ENCODE results near the gene NPAS2.

The NPAS2 gene

DNA sequence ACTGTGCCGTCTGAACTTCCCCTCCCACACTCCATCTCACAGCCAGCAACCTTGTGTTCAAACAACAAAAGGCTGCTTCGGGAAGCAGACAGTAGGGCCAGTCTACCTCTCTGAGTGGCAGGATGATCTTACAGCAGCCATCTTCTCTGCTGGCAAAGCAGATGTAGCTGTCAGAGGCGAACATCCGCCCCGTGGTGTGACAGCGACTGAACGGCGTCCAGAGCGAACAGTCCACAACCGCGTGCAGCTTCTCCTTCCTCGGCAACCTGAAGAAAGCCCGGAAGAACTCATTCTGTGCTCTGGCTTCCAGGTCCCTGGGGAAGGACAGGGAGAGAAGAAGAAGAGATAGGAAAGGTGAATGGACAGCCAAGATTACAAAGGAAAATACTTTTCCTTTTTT, 220.1 kb downstream of the NPAS2 start:
- no peak overlapping the region for H3K4me3 ChIP-seq
- H3K9ac ChIP-seq: 0 out of 22 replicates have a peak overlapping the region, but pooled peaks of 1 of the 11 experiments have one; percentile 31
- no peak for TF ChIP-seq Cebpa-rat (IDR thresholded peaks at IDR 0.05)
- H3K27ac ChIP-seq: peak overlapping the region in 8 of 11 experiments; percentile 3 to 78 (median 58); a peak in 13 of 22 replicates
- peaks cover 7 to 94% (median 55%) of the 10 kb centered on the region in 10 experiments; a peak in 19 of 20 replicates for H3K4me1 ChIP-seq
- H4K20me1 ChIP-seq: no peaks in the 10 kb centered on the region; a peak in 1 of 22 replicates
- peak overlapping the region in 7 of 11 experiments; percentile 54 to 85 (median 74); a peak in 12 of 22 replicates for H3K4me2 ChIP-seq
- no peaks in the 10 kb centered on the region for H3K27me3 ChIP-seq
- H3K9me3 ChIP-seq (replicated peaks in 1 of 11): peaks cover 0 to 8% (median 0%) of the 10 kb centered on the region in 11 experiments; a peak in 2 of 22 replicates
- H3K36me3 ChIP-seq: peaks cover 0 to 61% (median 0%) of the 10 kb centered on the region in 11 experiments; a peak in 7 of 22 replicates

DNA sequence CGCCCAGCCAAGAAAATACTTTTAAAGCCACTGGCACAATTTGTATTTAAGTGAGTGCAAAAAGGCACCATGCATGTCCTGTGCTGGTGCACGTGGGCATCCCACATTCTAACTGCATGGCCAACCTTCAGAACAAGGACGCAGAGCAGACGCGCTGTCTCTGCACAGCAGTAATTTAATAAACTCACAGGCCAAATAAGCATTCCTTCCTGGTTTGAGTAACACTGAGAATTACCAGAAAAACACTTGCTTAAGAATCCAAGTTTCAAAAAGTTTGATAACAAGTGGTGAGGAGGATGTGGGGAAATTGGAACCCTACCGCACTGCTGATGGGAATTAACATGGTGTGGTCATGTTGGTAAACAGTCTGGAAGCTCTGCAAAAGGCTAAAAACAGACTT, 220.8 kb downstream of the NPAS2 start:
- peaks cover 0 to 61% (median 0%) of the 10 kb centered on the region in 11 experiments; a peak in 7 of 22 replicates for H3K36me3 ChIP-seq
- H3K9ac ChIP-seq: peak overlapping the region in 5 of 11 experiments; percentile 8 to 31 (median 21); a peak in 4 of 22 replicates
- H3K4me2 ChIP-seq: peak overlapping the region in 8 of 11 experiments; percentile 19 to 85 (median 72); a peak in 14 of 22 replicates
- no peaks in the 10 kb centered on the region for H3K27me3 ChIP-seq
- no peak for TF ChIP-seq Cebpa-rat (IDR thresholded peaks at IDR 0.05)
- H4K20me1 ChIP-seq: no peaks in the 10 kb centered on the region
- H3K4me3 ChIP-seq: 0 out of 20 replicates have a peak overlapping the region, but pooled peaks of 1 of the 10 experiments have one; percentile 3
- H3K9me3 ChIP-seq (replicated peaks in 1 of 11): peaks cover 0 to 8% (median 0%) of the 10 kb centered on the region in 11 experiments; a peak in 2 of 22 replicates
- peak overlapping the region in 10 of 11 experiments; percentile 3 to 78 (median 56); a peak in 17 of 22 replicates for H3K27ac ChIP-seq
- H3K4me1 ChIP-seq: peaks cover 7 to 91% (median 55%) of the 10 kb centered on the region in 10 experiments; a peak in 19 of 20 replicates

GRCh38 chr2:101041413-101041812, 221.5 kb downstream of the NPAS2 start:
- H3K27ac ChIP-seq: peak overlapping the region in 9 of 11 experiments; percentile 24 to 78 (median 57); a peak in 16 of 22 replicates
- H3K9ac ChIP-seq: peak overlapping the region in 3 of 11 experiments; percentile 14 to 37 (median 24); a peak in 3 of 22 replicates
- H3K9me3 ChIP-seq (replicated peaks in 1 of 11): peaks cover 0 to 8% (median 0%) of the 10 kb centered on the region in 11 experiments; a peak in 2 of 22 replicates
- peak in 6 of 11 experiments; percentile 34 to 87 (median 66); a peak in 10 of 22 replicates for TF ChIP-seq Cebpa-rat (IDR thresholded peaks at IDR 0.05)
- H3K27me3 ChIP-seq: no peaks in the 10 kb centered on the region
- 0 out of 20 replicates have a peak overlapping the region, but pooled peaks of 2 of the 10 experiments have one; percentile 3 to 14 for H3K4me3 ChIP-seq
- H3K4me1 ChIP-seq: peaks cover 7 to 88% (median 55%) of the 10 kb centered on the region in 10 experiments; a peak in 19 of 20 replicates
- H3K36me3 ChIP-seq: peaks cover 0 to 63% (median 0%) of the 10 kb centered on the region in 11 experiments; a peak in 7 of 22 replicates
- H4K20me1 ChIP-seq: no peaks in the 10 kb centered on the region
- H3K4me2 ChIP-seq: peak overlapping the region in 10 of 11 experiments; percentile 8 to 85 (median 70); a peak in 17 of 22 replicates

- Histone ChIP-seq H3K27ac (no peak overlapping the region), H3K36me3 (peaks cover 0 to 66% (median 0%) of the 10 kb centered on the region in 11 experiments; a peak in 8 of 22 replicates), H3K27me3 (no peaks in the 10 kb centered on the region), H3K9me3 (replicated peaks in 1 of 11) (peaks cover 0 to 11% (median 2%) of the 10 kb centered on the region in 11 experiments; a peak in 8 of 22 replicates), H3K9ac (no peak overlapping the region), H4K20me1 (no peaks in the 10 kb centered on the region; a peak in 1 of 22 replicates), H3K4me1 (peaks cover 7 to 51% (median 37%) of the 10 kb centered on the region in 10 experiments; a peak in 19 of 20 replicates), H3K4me3 (no peak overlapping the region), H3K4me2 (no peak overlapping the region)
- no peak for TF ChIP-seq Cebpa-rat (IDR thresholded peaks at IDR 0.05)
Observed at GRCh38 chr2:101045330-101045729, 225.4 kb downstream of the NPAS2 start.
